Sigmoid colon (tissue), 4 donors: ENCODE results near the gene C8A.

Experiments used
- CTCF ChIP-seq, 4 experiments: fragments of 450-650 bp in 3 of 4; fragments of 200-600 bp in 1 of 4; IDR thresholded peaks; one replicate each; pipeline ENCODE4 v1.5.1; 2016 to 2019; ENCODE audit warnings: antibody characterized with exemption in 4 of 4, mild to moderate bottlenecking in 3 of 4, moderate library complexity in 2 of 4
- EP300 ChIP-seq, 4 donors: sonication (generic); formaldehyde crosslinking; IDR thresholded peaks; one replicate each; pipeline ENCODE4 v1.6.1; 2017; ENCODE audit warnings: antibody characterized with exemption in 4 of 4
- POLR2A ChIP-seq, 2 donors: fragments of 450-650 bp; IDR thresholded peaks; one replicate each; pipeline ENCODE4 v1.6.1; 2016; ENCODE audit warnings: antibody characterized with exemption in 2 of 2, mild to moderate bottlenecking in 2 of 2, moderate library complexity in 2 of 2
- POLR2AphosphoS5 ChIP-seq, 4 donors: sonication (generic); formaldehyde crosslinking; IDR thresholded peaks; one replicate each; pipeline ENCODE4 v1.6.1; 2017; ENCODE audit warnings: antibody characterized with exemption in 4 of 4

- TF ChIP-seq POLR2A (IDR thresholded peaks at IDR 0.05): no peak
- no peak for TF ChIP-seq CTCF (IDR thresholded peaks at IDR 0.05)
- TF ChIP-seq POLR2AphosphoS5 (IDR thresholded peaks at IDR 0.05): no peak
- no peak for TF ChIP-seq EP300 (IDR thresholded peaks at IDR 0.05)
Observed at GRCh38 chr1:56852476-56852875, 2.1 kb upstream of the C8A start.
